Keratinocyte (primary cell): ENCODE results near the gene HYDIN. TPM values are rescaled to one million over a fixed set of nuclear protein-coding genes. Genes with fewer than 3 reads are reported as not detected.
A peak's percentile ranks its signal among the peaks of the same experiment; 100 is the strongest.

Experiments
- DNase-seq: peaks from one replicate; pipeline ENCODE4 v3.0.0-alpha.2; 2011; ENCODE audit warnings: low read depth, missing footprints, low spot score
- FAIRE-seq: peaks from 2 replicates; lab custom pipeline; 2011; peaks lifted over from hg19 to GRCh38; lab: Jason Lieb, UNC
- H2AFZ ChIP-seq: 2 replicates; pipeline ENCODE4 v1.6.0; 2012; ENCODE audit warnings: low read length, control low read depth, inconsistent platforms; ENCODE audit not compliant: control insufficient read depth
- H3K27ac ChIP-seq: 2 replicates; pipeline ENCODE4 v1.5.1; 2011; ENCODE audit warnings: low read length; ENCODE audit not compliant: control insufficient read depth, insufficient read depth
- H3K27me3 ChIP-seq: 3 replicates; pipeline ENCODE4 v1.6.0; 2011; ENCODE audit warnings: low read length; ENCODE audit not compliant: control insufficient read depth, insufficient read depth; ENCODE audit errors: extremely low read depth
- H3K36me3 ChIP-seq, 2 experiments: 2 replicates in 1 of 2; 3 replicates in 1 of 2; pipeline ENCODE4 v1.5.1; 2011; ENCODE audit warnings: low read length in 2 of 2, mild to moderate bottlenecking in 1 of 2; ENCODE audit not compliant: control insufficient read depth in 2 of 2, insufficient read depth in 2 of 2; ENCODE audit errors: extremely low read depth in 1 of 2
- H3K4me1 ChIP-seq: 3 replicates; pipeline ENCODE4 v1.5.1; 2011; ENCODE audit warnings: low read length; ENCODE audit not compliant: control insufficient read depth, insufficient read depth; ENCODE audit errors: extremely low read depth
- H3K4me2 ChIP-seq: 3 replicates; pipeline ENCODE4 v1.6.0; 2011; ENCODE audit warnings: low read depth, low read length; ENCODE audit not compliant: control insufficient read depth, insufficient read depth; ENCODE audit errors: extremely low read depth
- H3K4me3 ChIP-seq, 3 experiments: fragments of 200-600 bp in 1 of 3; sonication (generic) in 1 of 3; 2 replicates in 2 of 3; 3 replicates in 1 of 3; pipeline ENCODE4 v1.5.1; 2011 to 2016; ENCODE audit warnings: low read length in 3 of 3, mild to moderate bottlenecking in 3 of 3, control low read depth in 2 of 3, inconsistent platforms in 1 of 3, low read depth in 1 of 3, mixed read lengths in 1 of 3, mixed run types in 1 of 3, moderate library complexity in 1 of 3; ENCODE audit not compliant: control insufficient read depth in 2 of 3, insufficient read depth in 2 of 3; ENCODE audit errors: extremely low read depth in 1 of 3
- H3K79me2 ChIP-seq: 2 replicates; pipeline ENCODE4 v1.6.0; 2012; ENCODE audit warnings: low read length; ENCODE audit not compliant: control insufficient read depth, insufficient read depth
- H3K9ac ChIP-seq: 3 replicates; pipeline ENCODE4 v1.6.0; 2011; ENCODE audit warnings: low read length; ENCODE audit not compliant: control insufficient read depth, insufficient read depth; ENCODE audit errors: extremely low read depth
- H3K9me1 ChIP-seq: 3 replicates; pipeline ENCODE4 v1.6.0; 2011; ENCODE audit warnings: low read length; ENCODE audit not compliant: control insufficient read depth, insufficient read depth; ENCODE audit errors: extremely low read depth
- H3K9me3 ChIP-seq: 2 replicates; pipeline ENCODE4 v1.5.1; 2012; ENCODE audit warnings: low read depth, low read length; ENCODE audit not compliant: control insufficient read depth
- H4K20me1 ChIP-seq: 3 replicates; pipeline ENCODE4 v1.6.0; 2011; ENCODE audit warnings: low read length; ENCODE audit not compliant: control insufficient read depth, insufficient read depth; ENCODE audit errors: extremely low read depth
- EZH2 ChIP-seq: IDR thresholded peaks from one replicate; pipeline ENCODE4 v1.6.1; 2012; ENCODE audit warnings: inconsistent platforms, mild to moderate bottlenecking, low read length, moderate library complexity
- dilution Hi-C: fragments of 300-500 bp; cut with MboI; formaldehyde crosslinking; loops from one replicate; pipeline ENCODE4 v1.7.0; 2020; ENCODE audit warnings: low sequenced_read_pairs; ENCODE audit not compliant: extremely low pct_ligation_motif_present
- polyA plus RNA-seq, 5 experiments: library from polyadenylated mRNA; depleted of rRNA in 3 of 5; stranded (reverse) in 3 of 5; stranded (forward) in 1 of 5; unstranded in 1 of 5; fragments of >200 nt; gene quantifications; 1 replicate in 1 of 5; 2 replicates in 3 of 5; 3 replicates in 1 of 5; pipeline versions ENCODE4 v1.2.1 to v1.2.3, GENCODE V29; 2011 to 2012; ENCODE audit warnings: missing spikeins in 2 of 5, low read depth in 1 of 5, low replicate concordance in 1 of 5
- TF ChIP-seq, protein P1 (sequence below), 3 experiments: IDR thresholded peaks in 1 of 3; conservative IDR thresholded peaks in 1 of 3; optimal IDR thresholded peaks in 1 of 3; 2 replicates in 2 of 3; 3 replicates in 1 of 3; pipeline versions ENCODE3 to v1.5.1; 2011; ENCODE audit warnings: low read length in 3 of 3, mild to moderate bottlenecking in 3 of 3, moderate library complexity in 2 of 3, control low read depth in 1 of 3, inconsistent platforms in 1 of 3; ENCODE audit not compliant: insufficient read depth in 2 of 3; ENCODE audit errors: extremely low read depth in 1 of 3

The HYDIN gene
- polyA plus RNA-seq, 1 donor (not counting 4 experiments of a cell fraction or from before 2014, with no cell fraction given) = 0.49 TPM

- Histone ChIP-seq H2AFZ (no peak overlapping the region), H3K9me1 (no peaks in the 10 kb centered on the region), H3K4me3 (no peak overlapping the region), H4K20me1 (no peaks in the 10 kb centered on the region), H3K4me2 (no peak overlapping the region), H3K9me3 (no peaks in the 10 kb centered on the region), H3K27me3 (no peaks in the 10 kb centered on the region), H3K27ac (no peak overlapping the region), H3K4me1 (peaks cover 19% of the 10 kb centered on the region), H3K9ac (no peak overlapping the region), H3K36me3 (peaks cover 0 to 4% of the 10 kb centered on the region in 2 experiments), H3K79me2 (peaks cover 24% of the 10 kb centered on the region)
- no peak for FAIRE-seq
- DNase-seq = no peak
- TF ChIP-seq, protein P1, sequence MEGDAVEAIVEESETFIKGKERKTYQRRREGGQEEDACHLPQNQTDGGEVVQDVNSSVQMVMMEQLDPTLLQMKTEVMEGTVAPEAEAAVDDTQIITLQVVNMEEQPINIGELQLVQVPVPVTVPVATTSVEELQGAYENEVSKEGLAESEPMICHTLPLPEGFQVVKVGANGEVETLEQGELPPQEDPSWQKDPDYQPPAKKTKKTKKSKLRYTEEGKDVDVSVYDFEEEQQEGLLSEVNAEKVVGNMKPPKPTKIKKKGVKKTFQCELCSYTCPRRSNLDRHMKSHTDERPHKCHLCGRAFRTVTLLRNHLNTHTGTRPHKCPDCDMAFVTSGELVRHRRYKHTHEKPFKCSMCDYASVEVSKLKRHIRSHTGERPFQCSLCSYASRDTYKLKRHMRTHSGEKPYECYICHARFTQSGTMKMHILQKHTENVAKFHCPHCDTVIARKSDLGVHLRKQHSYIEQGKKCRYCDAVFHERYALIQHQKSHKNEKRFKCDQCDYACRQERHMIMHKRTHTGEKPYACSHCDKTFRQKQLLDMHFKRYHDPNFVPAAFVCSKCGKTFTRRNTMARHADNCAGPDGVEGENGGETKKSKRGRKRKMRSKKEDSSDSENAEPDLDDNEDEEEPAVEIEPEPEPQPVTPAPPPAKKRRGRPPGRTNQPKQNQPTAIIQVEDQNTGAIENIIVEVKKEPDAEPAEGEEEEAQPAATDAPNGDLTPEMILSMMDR (optimal IDR thresholded peaks at IDR 0.05 in 1 of 3, IDR thresholded peaks at IDR 0.05 in 1 of 3, conservative IDR thresholded peaks at IDR 0.05 in 1 of 3; ENCODE audit: extremely low read depth in 1 of 3, insufficient read depth in 2 of 3, low read length in 3 of 3) = no peak
- TF ChIP-seq EZH2 = no peak
- dilution Hi-C loops = no loop called here
Observed at GRCh38 chr16:70803319-70803718, 427.2 kb downstream of the HYDIN start.

DNA sequence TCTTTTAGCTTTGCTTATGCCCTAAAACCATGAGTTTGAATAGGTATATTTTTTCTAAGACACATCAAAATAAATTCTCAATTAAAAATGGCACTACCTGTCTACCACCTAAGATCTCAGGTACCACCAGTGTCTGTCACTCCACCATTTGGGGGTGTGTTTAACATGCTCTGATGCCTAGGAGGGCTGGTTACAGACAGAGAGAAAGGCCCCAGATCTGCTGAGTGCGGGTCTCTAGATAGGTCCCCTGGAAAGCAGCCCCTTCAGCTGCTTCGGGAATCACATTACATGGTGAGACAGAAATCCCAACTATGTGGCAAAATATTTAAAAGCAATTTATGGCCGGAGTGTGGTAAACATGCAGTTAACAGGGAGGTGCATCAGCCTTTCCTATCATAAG, 428.9 kb downstream of the HYDIN start:
- H3K4me2 ChIP-seq = peak overlapping the region; percentile 63
- no peaks in the 10 kb centered on the region for H3K27me3 ChIP-seq
- H3K27ac ChIP-seq = peak overlapping the region; percentile 36
- dilution Hi-C loops = no loop called here
- TF ChIP-seq, protein P1 (optimal IDR thresholded peaks at IDR 0.05 in 1 of 3, IDR thresholded peaks at IDR 0.05 in 1 of 3, conservative IDR thresholded peaks at IDR 0.05 in 1 of 3; ENCODE audit: extremely low read depth in 1 of 3, insufficient read depth in 2 of 3, low read length in 3 of 3) = no peak
- TF ChIP-seq EZH2 = no peak
- no peaks in the 10 kb centered on the region for H4K20me1 ChIP-seq
- no peaks in the 10 kb centered on the region for H3K9me1 ChIP-seq
- H3K36me3 ChIP-seq = peaks cover 1 to 4% of the 10 kb centered on the region in 2 experiments
- FAIRE-seq (no peak), DNase-seq (no peak)
- H3K79me2 ChIP-seq = peaks cover 39% of the 10 kb centered on the region
- no peak overlapping the region for H2AFZ ChIP-seq
- peak overlapping the region in 1 of 3 experiments; percentile 90 for H3K4me3 ChIP-seq
- no peak overlapping the region for H3K9ac ChIP-seq
- peaks cover 19% of the 10 kb centered on the region for H3K4me1 ChIP-seq
- H3K9me3 ChIP-seq = no peaks in the 10 kb centered on the region
